ENCODE results near the gene FBXW4.

- TF ChIP-seq CTCF (IDR thresholded peaks at IDR 0.05) (no peak), POLR2A (IDR thresholded peaks at IDR 0.05) (no peak)
These were observed 109.1 kb downstream of the FBXW4 start for GRCh38 chr10:101585841-101586240.
